ENCODE data around the gene ADO.

The ADO gene

GRCh38 chr10:62804356-62805230 is at the start of gene ADO:
Gene ADO (plus strand): TSS chr10:62804720. CDS start chr10:62805060, 340 bp downstream.
- no peak for TF ChIP-seq CTCF (IDR thresholded peaks at IDR 0.05; ENCODE audit: insufficient read depth, low read length, poor library complexity, severe bottlenecking)
- Histone ChIP-seq H3K36me3 (ENCODE audit: control insufficient read depth, insufficient read depth, low read length) (no peaks in the 10 kb centered on the region), H3K4me3 (replicated peaks; ENCODE audit: low read depth, low read length) (peak within 1 kb of the TSS; percentile 99), H3K27me3 (replicated peaks; ENCODE audit: control insufficient read depth, insufficient read depth, low read length) (no peaks in the 10 kb centered on the region)
- peak; percentile 88 for DNase-seq (ENCODE audit: extremely low read depth, insufficient read length)

GRCh38 chr10:62754963-62755362 is 49.6 kb upstream of the ADO start:
- Histone ChIP-seq H3K4me3 (replicated peaks; ENCODE audit: low read depth, low read length) (no peak overlapping the region), H3K27me3 (replicated peaks; ENCODE audit: control insufficient read depth, insufficient read depth, low read length) (no peaks in the 10 kb centered on the region), H3K36me3 (ENCODE audit: control insufficient read depth, insufficient read depth, low read length) (no peaks in the 10 kb centered on the region)
- no peak for TF ChIP-seq CTCF (IDR thresholded peaks at IDR 0.05; ENCODE audit: insufficient read depth, low read length, poor library complexity, severe bottlenecking)
- DNase-seq (ENCODE audit: extremely low read depth, insufficient read length), result no peak

- no peak overlapping the region for H3K4me3 ChIP-seq (replicated peaks; ENCODE audit: low read depth, low read length)
- no peak for DNase-seq (ENCODE audit: extremely low read depth, insufficient read length)
- TF ChIP-seq CTCF (IDR thresholded peaks at IDR 0.05; ENCODE audit: insufficient read depth, low read length, poor library complexity, severe bottlenecking), result no peak
- no peaks in the 10 kb centered on the region for H3K36me3 ChIP-seq (ENCODE audit: control insufficient read depth, insufficient read depth, low read length)
- no peaks in the 10 kb centered on the region for H3K27me3 ChIP-seq (replicated peaks; ENCODE audit: control insufficient read depth, insufficient read depth, low read length)
These were observed 48.6 kb upstream of the ADO start for GRCh38 chr10:62755662-62756653.

GRCh38 chr10:62759599-62760175 is 44.8 kb upstream of the ADO start:
- Histone ChIP-seq H3K27me3 (replicated peaks; ENCODE audit: control insufficient read depth, insufficient read depth, low read length) (no peaks in the 10 kb centered on the region), H3K4me3 (replicated peaks; ENCODE audit: low read depth, low read length) (no peak overlapping the region), H3K36me3 (ENCODE audit: control insufficient read depth, insufficient read depth, low read length) (no peaks in the 10 kb centered on the region)
- TF ChIP-seq CTCF (IDR thresholded peaks at IDR 0.05; ENCODE audit: insufficient read depth, low read length, poor library complexity, severe bottlenecking), result no peak
- no peak for DNase-seq (ENCODE audit: extremely low read depth, insufficient read length)

GRCh38 chr10:62760401-62760800 is 44.1 kb upstream of the ADO start:
- DNase-seq (ENCODE audit: extremely low read depth, insufficient read length), result no peak
- Histone ChIP-seq H3K36me3 (ENCODE audit: control insufficient read depth, insufficient read depth, low read length) (no peaks in the 10 kb centered on the region), H3K27me3 (replicated peaks; ENCODE audit: control insufficient read depth, insufficient read depth, low read length) (no peaks in the 10 kb centered on the region), H3K4me3 (replicated peaks; ENCODE audit: low read depth, low read length) (no peak overlapping the region)
- TF ChIP-seq CTCF (IDR thresholded peaks at IDR 0.05; ENCODE audit: insufficient read depth, low read length, poor library complexity, severe bottlenecking), result no peak
